Endodermal cell (in vitro differentiated cells): ENCODE results near the gene RUNX2. TPM values are rescaled to one million over a fixed set of nuclear protein-coding genes. Genes with fewer than 3 reads are reported as not detected.

ENCODE experiments used
- DNase-seq: peaks from one replicate; pipeline ENCODE4 v3.0.0-alpha.2; 2017
- H3K27ac ChIP-seq: 2 replicates; pipeline ENCODE4 v1.5.1; 2013; ENCODE audit warnings: mild to moderate bottlenecking, low read depth, low read length, moderate library complexity
- H3K27me3 ChIP-seq: 2 replicates; pipeline ENCODE4 v1.6.1; 2013; ENCODE audit warnings: mild to moderate bottlenecking, low read length, moderate library complexity; ENCODE audit not compliant: insufficient read depth, control insufficient read depth, poor library complexity, severe bottlenecking
- H3K36me3 ChIP-seq: 2 replicates; pipeline ENCODE4 v1.7.0; 2013; ENCODE audit warnings: mild to moderate bottlenecking, low read length, moderate library complexity; ENCODE audit not compliant: control insufficient read depth, insufficient read depth
- H3K4me1 ChIP-seq: one replicate; pipeline ENCODE4 v1.7.0; 2013; ENCODE audit warnings: low read length; ENCODE audit not compliant: control insufficient read depth, insufficient read depth
- H3K4me3 ChIP-seq: 2 replicates; pipeline ENCODE4 v1.5.1; 2013; ENCODE audit warnings: mild to moderate bottlenecking, low read length, moderate library complexity
- H3K9ac ChIP-seq: 2 replicates; pipeline ENCODE4 v1.6.1; 2013; ENCODE audit warnings: mild to moderate bottlenecking, low read length, moderate library complexity; ENCODE audit not compliant: poor library complexity, severe bottlenecking; ENCODE audit errors: extremely low read depth
- H3K9me3 ChIP-seq: 2 replicates; pipeline ENCODE4 v1.6.1; 2013; ENCODE audit warnings: mild to moderate bottlenecking, low read length, moderate library complexity; ENCODE audit not compliant: control insufficient read depth
- H3K27ac Mint-ChIP-seq: 2 replicates; pipeline ENCODE4 v1.8.0; 2020; ENCODE audit warnings: mixed read lengths
- H3K27me3 Mint-ChIP-seq: 2 replicates; pipeline ENCODE4 v1.8.0; 2021; ENCODE audit warnings: mild to moderate bottlenecking, mixed read lengths; ENCODE audit not compliant: insufficient read depth
- H3K36me3 Mint-ChIP-seq: 2 replicates; pipeline ENCODE4 v1.8.0; 2020; ENCODE audit warnings: low read depth, mixed read lengths
- H3K4me1 Mint-ChIP-seq: 2 replicates; pipeline ENCODE4 v1.8.0; 2020; ENCODE audit warnings: mixed read lengths
- H3K4me3 Mint-ChIP-seq: 2 replicates; pipeline ENCODE4 v1.8.0; 2020; ENCODE audit warnings: mild to moderate bottlenecking, moderate library complexity, mixed read lengths
- H3K9me3 Mint-ChIP-seq: 2 replicates; pipeline ENCODE4 v1.8.0; 2020; ENCODE audit warnings: mild to moderate bottlenecking, mixed read lengths
- CTCF ChIP-seq: fragments of 200-600 bp; sonication (generic); conservative IDR thresholded peaks from 2 replicates; pipeline ENCODE4 v1.5.0; 2021; ENCODE audit warnings: antibody characterized with exemption, mild to moderate bottlenecking
- WGBS, 2 experiments: methylation state at CpG; one replicate each; pipeline versions ENCODE4 v1.1.5 to v1.1.7; 2013; ENCODE audit warnings: missing lambda C conversion rate in 2 of 2, mixed read lengths in 1 of 2; ENCODE audit not compliant: insufficient coverage in 1 of 2, insufficient read length in 1 of 2; 5-methylcytosine and 5-hydroxymethylcytosine counted together
- total RNA-seq, 2 donors: library from RNA; stranded (reverse); fragmentation: NEBNext Ultra II Directional in 1 of 2; extraction: Animal tissue kit (Norgen Biotek cat#: 25700) in 1 of 2; gene quantifications; 2 replicates in 1 of 2; 3 replicates in 1 of 2; pipeline ENCODE4 v1.2.1, GENCODE V29; 2021

The RUNX2 gene
- total RNA-seq, 2 donors from 2014 or later = 0.18 to 0.26 TPM

GRCh38 chr6:45455408-45455807, 127.3 kb downstream of the RUNX2 start:
- Mint-ChIP-seq H3K9me3 (no peaks in the 10 kb centered on the region), H3K4me3 (no peak overlapping the region), H3K36me3 (no peaks in the 10 kb centered on the region), H3K27me3 (peaks cover 30% of the 10 kb centered on the region), H3K27ac (no peak overlapping the region), H3K4me1 (peaks cover 22% of the 10 kb centered on the region)
- no peak overlapping the region for H3K9ac ChIP-seq
- peaks cover 46% of the 10 kb centered on the region for H3K27me3 ChIP-seq
- peaks cover 15% of the 10 kb centered on the region for H3K4me1 ChIP-seq
- H3K9me3 ChIP-seq = no peaks in the 10 kb centered on the region
- no peak overlapping the region for H3K4me3 ChIP-seq
- DNase-seq = no peak
- H3K36me3 ChIP-seq = no peaks in the 10 kb centered on the region
- H3K27ac ChIP-seq = no peak overlapping the region
- TF ChIP-seq CTCF = no peak
- WGBS, 2 experiments = 79 to 100% methylated on average over 4 to 6 of the region's 6 CpGs

- no peaks in the 10 kb centered on the region for H3K36me3 Mint-ChIP-seq
- Histone ChIP-seq H3K4me1 (peaks cover 15% of the 10 kb centered on the region), H3K27ac (no peak overlapping the region), H3K36me3 (no peaks in the 10 kb centered on the region), H3K9me3 (no peaks in the 10 kb centered on the region), H3K9ac (no peak overlapping the region), H3K4me3 (no peak overlapping the region), H3K27me3 (peaks cover 29% of the 10 kb centered on the region)
- H3K9me3 Mint-ChIP-seq = no peaks in the 10 kb centered on the region
- no peak overlapping the region for H3K27ac Mint-ChIP-seq
- peaks cover 18% of the 10 kb centered on the region for H3K4me1 Mint-ChIP-seq
- no peak for DNase-seq
- TF ChIP-seq CTCF = no peak
- peaks cover 13% of the 10 kb centered on the region for H3K27me3 Mint-ChIP-seq
- no peak overlapping the region for H3K4me3 Mint-ChIP-seq
These were observed 129.0 kb downstream of the RUNX2 start for GRCh38 chr6:45457141-45457540.

- DNase-seq = no peak
- Mint-ChIP-seq H3K4me1 (peaks cover 10% of the 10 kb centered on the region), H3K36me3 (no peaks in the 10 kb centered on the region), H3K27ac (no peak overlapping the region), H3K27me3 (peaks cover 11% of the 10 kb centered on the region), H3K4me3 (no peak overlapping the region), H3K9me3 (no peaks in the 10 kb centered on the region)
- Histone ChIP-seq H3K27me3 (peaks cover 21% of the 10 kb centered on the region), H3K27ac (no peak overlapping the region), H3K9ac (no peak overlapping the region), H3K4me1 (peaks cover 9% of the 10 kb centered on the region), H3K9me3 (no peaks in the 10 kb centered on the region), H3K36me3 (no peaks in the 10 kb centered on the region), H3K4me3 (no peak overlapping the region)
- TF ChIP-seq CTCF = no peak
- 89 to 91% methylated on average over 1 of the region's 2 CpGs for WGBS, 2 experiments
These were observed 130.5 kb downstream of the RUNX2 start for GRCh38 chr6:45458672-45459071.
